H9 (cell line): ENCODE measurements around the gene ST14. TPM values are rescaled to one million over a fixed set of nuclear protein-coding genes. Genes with fewer than 3 reads are reported as not detected.

Source experiments
- DNase-seq: peaks from one replicate; pipeline ENCODE4 v3.0.0-alpha.2; 2017
- H2AFZ ChIP-seq: one replicate; pipeline ENCODE4 v1.6.1; 2013; ENCODE audit warnings: mild to moderate bottlenecking, low read length, control low read depth, moderate library complexity
- H2AK5ac ChIP-seq: 2 replicates; pipeline ENCODE4 v1.6.1; 2013; ENCODE audit warnings: low read length, control low read depth, mixed read lengths; ENCODE audit not compliant: insufficient read length
- H2BK120ac ChIP-seq: one replicate; pipeline ENCODE4 v1.6.1; 2013; ENCODE audit warnings: low read depth, mild to moderate bottlenecking, low read length, control low read depth, inconsistent platforms; ENCODE audit not compliant: poor library complexity, severe bottlenecking
- H2BK12ac ChIP-seq: 2 replicates; pipeline ENCODE4 v1.6.1; 2013; ENCODE audit warnings: low read length, control low read depth, mixed read lengths, low read depth; ENCODE audit not compliant: insufficient read length
- H2BK15ac ChIP-seq: 2 replicates; pipeline ENCODE4 v1.6.1; 2013; ENCODE audit warnings: low read depth, low read length, control low read depth
- H2BK20ac ChIP-seq: one replicate; pipeline ENCODE4 v1.6.1; 2013; ENCODE audit warnings: low read depth, mild to moderate bottlenecking, low read length, control low read depth, inconsistent platforms; ENCODE audit not compliant: poor library complexity, severe bottlenecking
- H2BK5ac ChIP-seq: 2 replicates; pipeline ENCODE4 v1.6.1; 2013; ENCODE audit warnings: low read length, control low read depth, mixed read lengths; ENCODE audit not compliant: insufficient read length
- H3K14ac ChIP-seq: 2 replicates; pipeline ENCODE4 v1.6.1; 2013; ENCODE audit warnings: low read length, control low read depth; ENCODE audit not compliant: insufficient read depth
- H3K18ac ChIP-seq: 2 replicates; pipeline ENCODE4 v1.6.1; 2013; ENCODE audit warnings: low read depth, mild to moderate bottlenecking, mixed read lengths, low read length, control low read depth; ENCODE audit not compliant: insufficient read length
- H3K23ac ChIP-seq: 2 replicates; pipeline ENCODE4 v1.6.1; 2013; ENCODE audit warnings: low read length, control low read depth, mixed read lengths, low read depth; ENCODE audit not compliant: insufficient read length
- H3K23me2 ChIP-seq: 2 replicates; pipeline ENCODE4 v1.6.1; 2013; ENCODE audit warnings: low read depth, mild to moderate bottlenecking, mixed read lengths, low read length, control low read depth; ENCODE audit not compliant: insufficient read length, poor library complexity, severe bottlenecking
- H3K27ac ChIP-seq: 2 replicates; pipeline ENCODE4 v1.5.1; 2013; ENCODE audit warnings: low read length, control low read depth, mixed read lengths, low read depth; ENCODE audit not compliant: insufficient read length
- H3K27me3 ChIP-seq: 2 replicates; pipeline ENCODE4 v1.6.1; 2013; ENCODE audit warnings: low read length, control low read depth, inconsistent platforms; ENCODE audit not compliant: insufficient read depth
- H3K4ac ChIP-seq: 2 replicates; pipeline ENCODE4 v1.6.1; 2013; ENCODE audit warnings: low read depth, mild to moderate bottlenecking, control low read depth, inconsistent platforms, low read length, moderate library complexity
- H3K4me1 ChIP-seq: 2 replicates; pipeline ENCODE4 v1.6.1; 2013; ENCODE audit warnings: low read length, control low read depth, inconsistent platforms; ENCODE audit not compliant: insufficient read depth
- H3K4me2 ChIP-seq: 2 replicates; pipeline ENCODE4 v1.6.1; 2013; ENCODE audit warnings: low read length, control low read depth, mixed read lengths; ENCODE audit not compliant: insufficient read length, insufficient read depth
- H3K56ac ChIP-seq: 2 replicates; pipeline ENCODE4 v1.6.1; 2013; ENCODE audit warnings: low read depth, mild to moderate bottlenecking, mixed read lengths, low read length, control low read depth; ENCODE audit not compliant: insufficient read length
- H3K79me1 ChIP-seq: 2 replicates; pipeline ENCODE4 v1.6.1; 2013; ENCODE audit warnings: low read depth, mild to moderate bottlenecking, moderate library complexity, low read length, control low read depth, inconsistent platforms; ENCODE audit not compliant: insufficient read depth, poor library complexity, severe bottlenecking
- H3K79me2 ChIP-seq: 2 replicates; pipeline ENCODE4 v1.6.1; 2013; ENCODE audit warnings: low read length, control low read depth, inconsistent platforms; ENCODE audit not compliant: insufficient read depth
- H3K9ac ChIP-seq: 2 replicates; pipeline ENCODE4 v1.6.1; 2013; ENCODE audit warnings: low read length, control low read depth, mixed read lengths; ENCODE audit not compliant: insufficient read length; ENCODE audit errors: extremely low read depth
- H3K9me3 ChIP-seq: one replicate; pipeline ENCODE4 v1.6.1; 2013; ENCODE audit warnings: low read depth, low read length, inconsistent platforms; ENCODE audit not compliant: control insufficient read depth
- H3T11ph ChIP-seq: one replicate; pipeline ENCODE4 v1.6.1; 2013; ENCODE audit warnings: mild to moderate bottlenecking, low read length, control low read depth, inconsistent platforms
- H4K20me1 ChIP-seq: one replicate; pipeline ENCODE4 v1.6.1; 2013; ENCODE audit not compliant: control insufficient read depth, insufficient read length, insufficient read depth
- H4K5ac ChIP-seq: 2 replicates; pipeline ENCODE4 v1.6.1; 2013; ENCODE audit warnings: low read depth, mild to moderate bottlenecking, mixed read lengths, low read length, control low read depth; ENCODE audit not compliant: insufficient read length
- H4K8ac ChIP-seq: replicated peaks from 2 replicates; pipeline ENCODE4 v1.6.1; 2013; ENCODE audit warnings: low read length, control low read depth, mixed read lengths, low read depth; ENCODE audit not compliant: insufficient read length
- H4K91ac ChIP-seq: 2 replicates; pipeline ENCODE4 v1.6.1; 2013; ENCODE audit warnings: low read depth, mild to moderate bottlenecking, moderate library complexity, mixed read lengths, low read length, control low read depth; ENCODE audit not compliant: insufficient read length
- H3K27ac Mint-ChIP-seq, 3 experiments: 2 replicates in 2 of 3; 3 replicates in 1 of 3; pipeline ENCODE4 v1.8.0; 2020 to 2021; ENCODE audit warnings: mixed read lengths in 3 of 3, mild to moderate bottlenecking in 1 of 3, moderate library complexity in 1 of 3
- H3K27me3 Mint-ChIP-seq: 2 replicates; pipeline ENCODE4 v1.8.0; 2021; ENCODE audit warnings: low read depth, mild to moderate bottlenecking, moderate library complexity, mixed read lengths
- H3K36me3 Mint-ChIP-seq, 3 experiments: 2 replicates in 2 of 3; 3 replicates in 1 of 3; pipeline ENCODE4 v1.8.0; 2020 to 2021; ENCODE audit warnings: low read depth in 3 of 3, mixed read lengths in 3 of 3; ENCODE audit not compliant: insufficient read depth in 1 of 3
- H3K4me1 Mint-ChIP-seq, 2 experiments: 2 replicates each; pipeline ENCODE4 v1.8.0; 2020; ENCODE audit warnings: mixed read lengths in 2 of 2
- H3K4me3 Mint-ChIP-seq, 2 experiments: 2 replicates in 1 of 2; 3 replicates in 1 of 2; pipeline ENCODE4 v1.8.0; 2020 to 2021; ENCODE audit warnings: mild to moderate bottlenecking in 2 of 2, mixed read lengths in 2 of 2, moderate library complexity in 1 of 2
- H3K9me3 Mint-ChIP-seq, 2 experiments: 2 replicates in 1 of 2; 3 replicates in 1 of 2; pipeline ENCODE4 v1.8.0; 2020; ENCODE audit warnings: mild to moderate bottlenecking in 2 of 2, mixed read lengths in 2 of 2, moderate library complexity in 1 of 2
- WGBS: extraction: QIAGEN DNeasy Blood & Tissue Kit; methylation state at CpG from one replicate; pipeline ENCODE4 v1.1.7; 2013; ENCODE audit warnings: missing lambda C conversion rate, low lambda C conversion rate, mixed read lengths; ENCODE audit not compliant: insufficient read length; ENCODE audit errors: extremely low coverage; 5-methylcytosine and 5-hydroxymethylcytosine counted together
- total RNA-seq: library from RNA; stranded (reverse); gene quantifications from 2 replicates; pipeline ENCODE4 v1.2.1, GENCODE V29; 2021
- TF ChIP-seq, protein P1 (sequence below): fragments of 200-600 bp; sonication (generic); conservative IDR thresholded peaks from 3 replicates; pipeline ENCODE4 v1.8.0; 2021; ENCODE audit warnings: antibody characterized with exemption, mild to moderate bottlenecking

The ST14 gene
- total RNA-seq, 1 experiment from 2014 or later: 22.4 TPM

DNA sequence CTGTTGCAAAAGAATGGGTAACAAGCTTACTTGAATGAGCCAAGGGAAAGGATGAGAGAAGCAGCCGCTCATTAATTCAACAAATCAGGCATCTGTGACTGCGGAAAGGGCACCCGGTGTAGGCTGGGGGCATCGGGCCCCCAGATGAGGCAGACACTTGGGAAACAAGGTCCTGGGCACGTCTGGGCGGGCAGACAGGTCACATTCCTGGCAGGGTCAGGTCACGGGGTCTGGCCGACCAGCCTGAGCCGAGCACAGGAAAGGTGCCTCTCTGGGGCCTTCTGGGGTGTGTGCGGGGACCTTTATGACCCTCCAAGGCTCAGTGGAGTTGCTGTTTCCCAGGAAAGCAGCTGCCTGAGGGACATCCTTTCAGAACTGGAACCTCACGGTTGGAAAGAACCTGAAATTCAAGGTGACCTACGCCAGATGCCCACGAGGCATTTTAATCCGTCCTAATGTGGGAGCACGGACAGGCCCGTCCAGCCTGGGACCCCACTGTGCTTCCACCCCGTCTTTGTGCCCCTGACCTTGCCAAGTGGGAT is 57.1 kb downstream of the ST14 start:
- Histone ChIP-seq H3K9me3 (no peaks in the 10 kb centered on the region), H2BK5ac (no peak overlapping the region), H4K5ac (no peak overlapping the region), H2BK120ac (no peak overlapping the region), H2BK15ac (no peak overlapping the region), H3K23me2 (no peaks in the 10 kb centered on the region), H2BK20ac (no peak overlapping the region), H3K14ac (no peak overlapping the region), H3K18ac (no peak overlapping the region), H3K79me2 (no peaks in the 10 kb centered on the region), H3K4me1 (no peaks in the 10 kb centered on the region; the same call in 1 of the 2 replicates), H3K23ac (no peak overlapping the region), H3K4ac (no peak overlapping the region), H3K27me3 (no peaks in the 10 kb centered on the region), H3K27ac (no peak overlapping the region), H4K8ac (no peak overlapping the region), H4K91ac (no peak overlapping the region), H2AFZ (no peak overlapping the region), H3K79me1 (no peaks in the 10 kb centered on the region), H3K4me2 (no peak overlapping the region), H4K20me1 (no peaks in the 10 kb centered on the region), H3K56ac (no peak overlapping the region), H3K9ac (no peak overlapping the region), H2BK12ac (no peak overlapping the region), H3T11ph (no peak overlapping the region), H2AK5ac (no peak overlapping the region)
- H3K4me1 Mint-ChIP-seq: peaks cover 21 to 22% of the 10 kb centered on the region in 2 experiments
- TF ChIP-seq, protein P1, sequence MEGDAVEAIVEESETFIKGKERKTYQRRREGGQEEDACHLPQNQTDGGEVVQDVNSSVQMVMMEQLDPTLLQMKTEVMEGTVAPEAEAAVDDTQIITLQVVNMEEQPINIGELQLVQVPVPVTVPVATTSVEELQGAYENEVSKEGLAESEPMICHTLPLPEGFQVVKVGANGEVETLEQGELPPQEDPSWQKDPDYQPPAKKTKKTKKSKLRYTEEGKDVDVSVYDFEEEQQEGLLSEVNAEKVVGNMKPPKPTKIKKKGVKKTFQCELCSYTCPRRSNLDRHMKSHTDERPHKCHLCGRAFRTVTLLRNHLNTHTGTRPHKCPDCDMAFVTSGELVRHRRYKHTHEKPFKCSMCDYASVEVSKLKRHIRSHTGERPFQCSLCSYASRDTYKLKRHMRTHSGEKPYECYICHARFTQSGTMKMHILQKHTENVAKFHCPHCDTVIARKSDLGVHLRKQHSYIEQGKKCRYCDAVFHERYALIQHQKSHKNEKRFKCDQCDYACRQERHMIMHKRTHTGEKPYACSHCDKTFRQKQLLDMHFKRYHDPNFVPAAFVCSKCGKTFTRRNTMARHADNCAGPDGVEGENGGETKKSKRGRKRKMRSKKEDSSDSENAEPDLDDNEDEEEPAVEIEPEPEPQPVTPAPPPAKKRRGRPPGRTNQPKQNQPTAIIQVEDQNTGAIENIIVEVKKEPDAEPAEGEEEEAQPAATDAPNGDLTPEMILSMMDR: no peak
- no peaks in the 10 kb centered on the region; a peak in 1 of 7 replicates for H3K36me3 Mint-ChIP-seq
- H3K27ac Mint-ChIP-seq: peak overlapping the region in 1 of 3 experiments; percentile 44; a peak in 1 of 7 replicates
- H3K9me3 Mint-ChIP-seq: no peaks in the 10 kb centered on the region; a peak in 1 of 5 replicates
- no CpG with 5 or more reads among the region's 17 CpGs for WGBS
- H3K4me3 Mint-ChIP-seq: no peak overlapping the region; a peak in 1 of 5 replicates
- H3K27me3 Mint-ChIP-seq: peaks cover 4% of the 10 kb centered on the region
- no peak for DNase-seq
